Tibial nerve (tissue), 4 donors: ENCODE results near the gene MAGI1. TPM values are rescaled to one million over a fixed set of nuclear protein-coding genes. Genes with fewer than 3 reads are reported as not detected.

Experiments
- DNase-seq, 2 donors: peaks; one replicate each; pipeline ENCODE4 v3.0.0-alpha.2; 2019; ENCODE audit warnings: low spot score in 2 of 2
- H3K27ac ChIP-seq, 4 donors: fragments of 200-600 bp; sonication (generic) in 3 of 4; one replicate each; pipeline ENCODE4 v1.5.1; 2017 to 2019; ENCODE audit warnings: mild to moderate bottlenecking in 1 of 4
- H3K27me3 ChIP-seq, 2 donors: fragments of 200-600 bp; sonication (generic) in 1 of 2; one replicate each; pipeline versions ENCODE4 v1.5.1 to v1.6.0; 2017 to 2019
- H3K36me3 ChIP-seq, 3 donors: fragments of 200-600 bp; sonication (generic); one replicate each; pipeline ENCODE4 v1.5.1; 2018 to 2019
- H3K4me1 ChIP-seq, 4 donors: fragments of 200-600 bp; sonication (generic) in 3 of 4; one replicate each; pipeline ENCODE4 v1.5.1; 2017 to 2019
- H3K4me3 ChIP-seq, 4 donors: fragments of 200-600 bp; sonication (generic) in 3 of 4; one replicate each; pipeline ENCODE4 v1.5.1; 2017 to 2019; ENCODE audit warnings: mild to moderate bottlenecking in 1 of 4, moderate library complexity in 1 of 4
- H3K9me3 ChIP-seq, 4 donors: fragments of 200-600 bp; sonication (generic) in 3 of 4; one replicate each; pipeline ENCODE4 v1.5.1; 2017 to 2019
- EP300 ChIP-seq, 2 donors: sonication (generic); formaldehyde crosslinking; IDR thresholded peaks; one replicate each; pipeline ENCODE4 v1.6.1; 2017; ENCODE audit warnings: antibody characterized with exemption in 2 of 2, mild to moderate bottlenecking in 1 of 2
- POLR2A ChIP-seq, 2 donors: fragments of 450-650 bp; IDR thresholded peaks; one replicate each; pipeline ENCODE4 v1.6.1; 2017; ENCODE audit warnings: antibody characterized with exemption in 2 of 2, mild to moderate bottlenecking in 2 of 2, moderate library complexity in 2 of 2
- WGBS, 2 donors: methylation state at CpG; one replicate each; pipeline ENCODE4 v1.1.5; 2018; 5-methylcytosine and 5-hydroxymethylcytosine counted together
- total RNA-seq, 4 donors: library from RNA; depleted of rRNA; stranded (reverse); fragments of >200 nt; gene quantifications; one replicate each; pipeline ENCODE4 v1.1.0, GENCODE V29; 2016
- TF ChIP-seq, protein P1 (sequence below), 5 experiments: fragments of 200-600 bp in 3 of 5; fragments of 450-650 bp in 2 of 5; sonication (generic) in 3 of 5; IDR thresholded peaks; one replicate each; pipeline ENCODE4 v1.5.1; 2016 to 2019; ENCODE audit warnings: antibody characterized with exemption in 5 of 5, mild to moderate bottlenecking in 3 of 5, moderate library complexity in 2 of 5

Gene MAGI1
- total RNA-seq, 4 donors from 2014 or later, result 30.6 to 52.8 (median 36.1) TPM

DNA sequence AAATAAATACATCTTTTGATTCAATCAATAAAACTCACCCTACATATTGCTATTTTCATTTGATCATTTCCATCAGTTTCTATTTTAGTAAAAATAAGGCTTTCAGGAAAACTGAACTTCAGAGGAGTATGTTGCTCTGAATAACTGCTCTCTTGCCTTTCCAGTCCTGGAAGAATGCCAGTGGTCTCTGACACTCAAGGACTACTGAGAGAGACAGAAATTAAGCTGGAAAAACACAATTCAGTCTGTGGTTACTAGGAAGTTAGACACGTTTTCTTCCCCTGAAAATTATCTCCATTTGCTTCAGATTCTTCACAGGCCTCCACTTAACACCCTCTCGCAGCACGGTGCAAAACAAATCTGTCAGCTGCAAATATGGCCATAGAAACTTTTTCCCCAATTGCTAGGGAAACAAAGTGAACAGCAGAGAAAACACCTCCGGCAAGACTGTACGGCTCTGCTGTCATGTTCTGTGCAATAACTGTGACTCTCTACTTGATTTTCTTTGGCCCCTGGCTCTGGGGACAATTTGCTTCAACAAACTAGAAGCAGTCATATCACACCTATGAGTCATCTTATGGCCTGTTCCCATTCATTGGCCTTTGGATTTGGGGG, 353.0 kb downstream of the MAGI1 start:
- TF ChIP-seq EP300 (IDR thresholded peaks at IDR 0.05) (no peak), POLR2A (IDR thresholded peaks at IDR 0.05) (no peak)
- TF ChIP-seq, protein P1, sequence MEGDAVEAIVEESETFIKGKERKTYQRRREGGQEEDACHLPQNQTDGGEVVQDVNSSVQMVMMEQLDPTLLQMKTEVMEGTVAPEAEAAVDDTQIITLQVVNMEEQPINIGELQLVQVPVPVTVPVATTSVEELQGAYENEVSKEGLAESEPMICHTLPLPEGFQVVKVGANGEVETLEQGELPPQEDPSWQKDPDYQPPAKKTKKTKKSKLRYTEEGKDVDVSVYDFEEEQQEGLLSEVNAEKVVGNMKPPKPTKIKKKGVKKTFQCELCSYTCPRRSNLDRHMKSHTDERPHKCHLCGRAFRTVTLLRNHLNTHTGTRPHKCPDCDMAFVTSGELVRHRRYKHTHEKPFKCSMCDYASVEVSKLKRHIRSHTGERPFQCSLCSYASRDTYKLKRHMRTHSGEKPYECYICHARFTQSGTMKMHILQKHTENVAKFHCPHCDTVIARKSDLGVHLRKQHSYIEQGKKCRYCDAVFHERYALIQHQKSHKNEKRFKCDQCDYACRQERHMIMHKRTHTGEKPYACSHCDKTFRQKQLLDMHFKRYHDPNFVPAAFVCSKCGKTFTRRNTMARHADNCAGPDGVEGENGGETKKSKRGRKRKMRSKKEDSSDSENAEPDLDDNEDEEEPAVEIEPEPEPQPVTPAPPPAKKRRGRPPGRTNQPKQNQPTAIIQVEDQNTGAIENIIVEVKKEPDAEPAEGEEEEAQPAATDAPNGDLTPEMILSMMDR (IDR thresholded peaks at IDR 0.05), result no peak
- DNase-seq, result peak in 1 of 2 donors; percentile 8
- Histone ChIP-seq H3K36me3 (no peaks in the 10 kb centered on the region), H3K4me3 (no peak overlapping the region), H3K27ac (no peak overlapping the region), H3K27me3 (no peaks in the 10 kb centered on the region), H3K9me3 (no peaks in the 10 kb centered on the region), H3K4me1 (peaks cover 0 to 19% (median 0%) of the 10 kb centered on the region in 4 donors)
- WGBS, 2 donors, result 45 to 46% methylated on average over 5 of the region's 5 CpGs

DNA sequence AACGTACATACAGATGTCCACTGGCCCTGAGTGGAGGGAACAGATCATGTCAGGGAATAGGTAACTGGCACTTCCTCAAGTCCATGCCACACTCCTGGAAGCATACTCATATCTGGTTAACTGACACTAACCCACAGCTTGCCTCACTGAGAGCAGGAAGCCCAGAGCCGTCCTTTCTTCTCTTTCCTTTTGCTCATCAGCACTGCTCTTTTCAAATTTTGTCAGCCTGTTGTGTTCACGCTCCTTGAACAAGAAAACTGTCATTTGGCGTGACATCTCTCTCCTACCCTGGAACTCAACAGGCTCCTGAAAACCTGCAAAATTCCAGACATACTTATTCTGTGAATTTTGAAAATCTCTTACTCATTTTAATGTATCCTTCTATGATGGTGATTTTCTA, 360.2 kb downstream of the MAGI1 start:
- no peak for DNase-seq
- no peaks in the 10 kb centered on the region for H3K27me3 ChIP-seq
- WGBS, 2 donors, result 91 to 93% methylated on average over 4 of the region's 4 CpGs

DNA sequence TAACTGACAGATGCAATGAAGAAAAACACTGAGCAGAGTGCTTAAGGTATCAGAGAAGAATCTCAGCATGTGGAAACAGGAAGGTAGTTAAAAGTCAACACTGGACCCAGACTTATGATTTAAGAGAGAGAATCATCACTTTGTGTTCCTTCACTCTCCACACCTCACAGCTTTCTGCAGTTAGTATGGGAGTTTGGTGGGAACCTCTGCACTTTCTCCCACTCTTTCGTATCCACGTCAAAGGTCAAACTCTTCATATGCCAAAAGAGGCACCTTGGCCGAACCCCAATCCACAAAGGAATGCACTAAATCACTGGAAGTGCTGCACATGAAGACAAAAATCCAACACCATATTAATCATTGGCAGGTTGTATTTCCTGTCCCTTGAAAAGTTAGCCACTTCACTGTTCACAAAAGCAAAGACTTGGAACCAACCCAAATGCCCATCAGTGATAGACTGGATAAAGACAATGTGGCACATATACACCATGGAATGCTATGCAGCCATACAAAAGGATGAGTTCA, 361.2 kb downstream of the MAGI1 start:
- Histone ChIP-seq H3K4me1 (peaks cover 0 to 10% (median 0%) of the 10 kb centered on the region in 4 donors), H3K9me3 (no peaks in the 10 kb centered on the region), H3K27ac (no peak overlapping the region), H3K4me3 (no peak overlapping the region), H3K36me3 (no peaks in the 10 kb centered on the region), H3K27me3 (no peaks in the 10 kb centered on the region)
- WGBS, 2 donors, result 70 to 83% methylated on average over 3 of the region's 3 CpGs
- no peak for TF ChIP-seq POLR2A (IDR thresholded peaks at IDR 0.05)
- DNase-seq, result no peak

More for the DNA sequence above, 360.2 kb downstream of the MAGI1 start:
- TF ChIP-seq, protein P1 (IDR thresholded peaks at IDR 0.05), result no peak
- TF ChIP-seq EP300 (IDR thresholded peaks at IDR 0.05), result no peak
- no peak for TF ChIP-seq POLR2A (IDR thresholded peaks at IDR 0.05)
- Histone ChIP-seq H3K27ac (no peak overlapping the region), H3K36me3 (no peaks in the 10 kb centered on the region), H3K4me3 (no peak overlapping the region), H3K4me1 (peaks cover 0 to 10% (median 0%) of the 10 kb centered on the region in 4 donors), H3K9me3 (no peaks in the 10 kb centered on the region)

DNA sequence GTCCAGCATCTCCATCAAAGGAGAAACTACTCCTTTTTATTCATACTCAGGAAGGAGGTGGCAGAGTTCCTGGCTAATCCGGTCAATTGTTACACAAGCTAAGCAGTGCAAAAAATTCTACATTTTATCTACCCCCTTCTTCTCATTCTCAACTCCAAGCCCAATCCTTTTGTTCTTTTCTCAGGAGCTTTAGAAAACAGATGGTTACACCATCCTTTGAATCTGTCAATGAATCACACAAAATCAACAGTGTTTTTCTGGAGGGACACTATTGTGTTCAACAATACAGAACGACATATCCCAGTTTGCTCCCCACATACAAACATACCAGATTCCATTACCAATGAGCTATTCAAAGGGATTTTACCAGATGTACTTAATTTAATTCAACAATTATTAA, 362.1 kb downstream of the MAGI1 start:
- H3K4me3 ChIP-seq, result no peak overlapping the region
- peaks cover 0 to 10% (median 0%) of the 10 kb centered on the region in 4 donors for H3K4me1 ChIP-seq
- H3K27me3 ChIP-seq, result no peaks in the 10 kb centered on the region
- no peak overlapping the region for H3K27ac ChIP-seq
- DNase-seq, result no peak
- WGBS, 2 donors, result 72 to 74% methylated on average over 2 of the region's 2 CpGs
- no peaks in the 10 kb centered on the region for H3K9me3 ChIP-seq
- no peaks in the 10 kb centered on the region for H3K36me3 ChIP-seq
- TF ChIP-seq EP300 (IDR thresholded peaks at IDR 0.05) (no peak), POLR2A (IDR thresholded peaks at IDR 0.05) (no peak)
- TF ChIP-seq, protein P1 (IDR thresholded peaks at IDR 0.05), result no peak

DNA sequence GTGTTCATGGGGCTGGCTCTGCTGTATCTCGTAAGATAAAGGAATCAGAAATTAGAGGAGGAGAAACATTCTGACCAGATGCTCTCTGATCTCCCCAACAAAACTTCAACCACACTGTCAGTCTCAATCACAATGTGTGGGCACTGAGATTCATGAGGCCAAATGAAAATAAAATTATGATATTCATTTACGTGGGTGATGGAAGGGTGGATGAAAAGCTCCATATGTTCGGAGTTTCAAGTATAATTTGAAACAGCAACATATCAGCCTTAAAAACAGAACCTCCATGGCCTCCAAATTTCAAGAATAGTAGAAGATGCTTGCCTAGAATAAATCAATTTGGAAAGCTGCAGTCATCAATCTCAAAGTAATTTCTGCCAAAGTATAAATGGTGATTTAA, 363.7 kb downstream of the MAGI1 start:
- WGBS, 2 donors, result 83 to 86% methylated on average over 3 of the region's 3 CpGs
- Histone ChIP-seq H3K27ac (no peak overlapping the region), H3K4me3 (no peak overlapping the region), H3K4me1 (peaks cover 0 to 10% (median 0%) of the 10 kb centered on the region in 4 donors), H3K9me3 (no peaks in the 10 kb centered on the region), H3K27me3 (no peaks in the 10 kb centered on the region), H3K36me3 (no peaks in the 10 kb centered on the region)
- TF ChIP-seq POLR2A (IDR thresholded peaks at IDR 0.05) (no peak), EP300 (IDR thresholded peaks at IDR 0.05) (no peak)
- TF ChIP-seq, protein P1 (IDR thresholded peaks at IDR 0.05), result no peak
- no peak for DNase-seq
